ENCODE results near the gene PBXIP1. TPM values are rescaled to one million over a fixed set of nuclear protein-coding genes. Genes with fewer than 3 reads are reported as not detected.

The PBXIP1 gene
- total and polyA plus RNA-seq, 2 of the 13 experiments (the other 11 are each of a cell fraction or from before 2014, with no cell fraction given), result 16.3 to 31.9 TPM

- Histone ChIP-seq H3K79me2 (ENCODE audit: insufficient read depth, low read length) (no peaks in the 10 kb centered on the region), H3K9ac (ENCODE audit: insufficient read depth, low read depth, low read length) (no peak overlapping the region), H3K9me3 (ENCODE audit: low read length) (no peaks in the 10 kb centered on the region), H3K27me3 (ENCODE audit: control insufficient read depth in 1 of 2, insufficient read depth in 2 of 2, low read length in 2 of 2) (no peaks in the 10 kb centered on the region; a peak in 1 of 5 replicates), H4K20me1 (ENCODE audit: insufficient read depth, low read length) (no peaks in the 10 kb centered on the region), H3K4me3 (replicated peaks in 1 of 3; ENCODE audit: insufficient read depth in 1 of 3, low read depth in 2 of 3, low read length in 3 of 3) (no peak overlapping the region), H2AFZ (ENCODE audit: low read length) (no peak overlapping the region), H3K36me3 (replicated peaks in 1 of 2; ENCODE audit: control insufficient read depth in 1 of 2, insufficient read depth in 2 of 2, low read length in 2 of 2) (no peaks in the 10 kb centered on the region), H3K4me1 (ENCODE audit: insufficient read depth, low read length) (peaks cover 18% of the 10 kb centered on the region), H3K4me2 (ENCODE audit: low read depth, low read length) (no peak overlapping the region), H3K27ac (ENCODE audit: extremely low read length, insufficient read depth, low read length) (no peak overlapping the region)
- ChIA-PET POLR2A (interaction anchor here (1.5 kb wide), 1 partner anchor 20 kb away, joined by 4 read pairs; no protein-coding TSS in a partner anchor), CTCF (ENCODE audit: low intra/inter-chr PET ratio, low total read pairs) (interaction anchor here (2.8 to 6.8 kb wide), 2 partner anchors 20 to 91 kb away, joined by 11 to 54 read pairs; no protein-coding TSS in a partner anchor)
- intact Hi-C loops (cut with micrococcal nuclease; ENCODE audit: unreplicated experiment) (loop anchor here (5.0 kb wide), 1 partner anchor 65 kb away; the partner anchor contains the start of gene EFNA4), in situ Hi-C loops (cut with HindIII; ENCODE audit: extremely low pct_ligation_motif_present, low pct_unique_long_range_greater_than_20kb) (loop anchor here (5.0 kb wide), 1 partner anchor 35 kb away; the partner anchor contains the start of gene PYGO2)
- TF ChIP-seq AGO2 (optimal IDR thresholded peaks at IDR 0.05; ENCODE audit: low read depth, low read length) (no peak), FOXP4 (CRISPR knock-in tag; IDR thresholded peaks at IDR 0.05) (no peak), HES4 (CRISPR knock-in tag; IDR thresholded peaks at IDR 0.05; ENCODE audit: borderline replicate concordance) (no peak), ZNF878 (CRISPR knock-in tag; IDR thresholded peaks at IDR 0.05) (no peak)
- ATAC-seq (no peak), DNase-seq (ENCODE audit: low spot score) (no peak), FAIRE-seq (no peak)
- BruUV-seq (replicated peaks), result no TSS peak
- 84% methylated on average over 15 of the region's 15 CpGs for WGBS (ENCODE audit: low lambda C conversion rate)
These were observed 41.2 kb upstream of the PBXIP1 start for GRCh38 chr1:154996966-154997701.
